Measurements from ENCODE around the gene MTMR10. TPM values are rescaled to one million over a fixed set of nuclear protein-coding genes. Genes with fewer than 3 reads are reported as not detected.

Gene MTMR10
- total RNA-seq, 1 experiment from 2014 or later = 23.2 TPM

DNA sequence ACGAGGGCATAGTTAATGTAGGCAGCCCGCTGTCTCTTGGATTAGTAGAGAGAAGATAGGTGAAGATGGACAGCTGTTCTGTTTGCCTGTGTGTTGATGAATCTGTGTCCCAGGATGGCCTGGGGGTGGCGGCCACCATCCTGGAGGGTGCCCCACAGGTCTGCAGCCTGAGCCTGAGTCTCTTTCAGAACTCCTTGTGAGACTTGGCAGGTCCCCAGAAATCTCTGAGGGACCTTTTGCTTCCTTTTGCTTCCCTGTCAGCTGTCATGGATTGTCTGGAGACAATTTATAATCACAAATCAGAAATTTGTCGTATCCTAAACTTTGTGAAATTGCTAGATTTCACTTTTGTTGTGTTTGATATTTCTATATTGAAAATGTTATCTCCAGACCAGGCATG lies 70.3 kb downstream of the MTMR10 start:
- H2AFZ ChIP-seq (ENCODE audit: low read length) = no peak overlapping the region
- no peak overlapping the region for H3K56ac ChIP-seq (ENCODE audit: insufficient read length, low read depth, low read length)
- H3K9me3 ChIP-seq (ENCODE audit: control insufficient read depth, low read depth, low read length) = no peaks in the 10 kb centered on the region
- H3K79me2 ChIP-seq (ENCODE audit: insufficient read depth, low read length) = no peaks in the 10 kb centered on the region
- no CpG with 5 or more reads among the region's 4 CpGs for WGBS (ENCODE audit: extremely low coverage, insufficient read length, low lambda C conversion rate)
- no peak overlapping the region for H3K14ac ChIP-seq (ENCODE audit: insufficient read depth, low read length)
- H3K9me3 Mint-ChIP-seq = no peaks in the 10 kb centered on the region
- H3K27me3 ChIP-seq (ENCODE audit: insufficient read depth, low read length) = no peaks in the 10 kb centered on the region
- H2BK20ac ChIP-seq (ENCODE audit: low read depth, low read length, poor library complexity, severe bottlenecking) = no peak overlapping the region
- no peaks in the 10 kb centered on the region for H3K79me1 ChIP-seq (ENCODE audit: insufficient read depth, low read depth, low read length, poor library complexity, severe bottlenecking)
- H4K20me1 ChIP-seq (ENCODE audit: control insufficient read depth, insufficient read depth, insufficient read length) = no peaks in the 10 kb centered on the region
- TF ChIP-seq, protein P1, sequence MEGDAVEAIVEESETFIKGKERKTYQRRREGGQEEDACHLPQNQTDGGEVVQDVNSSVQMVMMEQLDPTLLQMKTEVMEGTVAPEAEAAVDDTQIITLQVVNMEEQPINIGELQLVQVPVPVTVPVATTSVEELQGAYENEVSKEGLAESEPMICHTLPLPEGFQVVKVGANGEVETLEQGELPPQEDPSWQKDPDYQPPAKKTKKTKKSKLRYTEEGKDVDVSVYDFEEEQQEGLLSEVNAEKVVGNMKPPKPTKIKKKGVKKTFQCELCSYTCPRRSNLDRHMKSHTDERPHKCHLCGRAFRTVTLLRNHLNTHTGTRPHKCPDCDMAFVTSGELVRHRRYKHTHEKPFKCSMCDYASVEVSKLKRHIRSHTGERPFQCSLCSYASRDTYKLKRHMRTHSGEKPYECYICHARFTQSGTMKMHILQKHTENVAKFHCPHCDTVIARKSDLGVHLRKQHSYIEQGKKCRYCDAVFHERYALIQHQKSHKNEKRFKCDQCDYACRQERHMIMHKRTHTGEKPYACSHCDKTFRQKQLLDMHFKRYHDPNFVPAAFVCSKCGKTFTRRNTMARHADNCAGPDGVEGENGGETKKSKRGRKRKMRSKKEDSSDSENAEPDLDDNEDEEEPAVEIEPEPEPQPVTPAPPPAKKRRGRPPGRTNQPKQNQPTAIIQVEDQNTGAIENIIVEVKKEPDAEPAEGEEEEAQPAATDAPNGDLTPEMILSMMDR (conservative IDR thresholded peaks at IDR 0.05) = no peak
- H2BK15ac ChIP-seq (ENCODE audit: low read depth, low read length) = no peak overlapping the region
- no peaks in the 10 kb centered on the region for H3K23me2 ChIP-seq (ENCODE audit: insufficient read length, low read depth, low read length, poor library complexity, severe bottlenecking)
- H3K36me3 Mint-ChIP-seq (ENCODE audit: insufficient read depth in 1 of 3, low read depth in 3 of 3) = peaks cover 23 to 68% (median 65%) of the 10 kb centered on the region in 3 experiments; a peak in 6 of 7 replicates
- H3K27me3 Mint-ChIP-seq (ENCODE audit: low read depth) = no peaks in the 10 kb centered on the region
- H3K23ac ChIP-seq (ENCODE audit: insufficient read length, low read depth, low read length) = no peak overlapping the region
- H4K8ac ChIP-seq (replicated peaks; ENCODE audit: insufficient read length, low read depth, low read length) = no peak overlapping the region
- no peak overlapping the region for H4K91ac ChIP-seq (ENCODE audit: insufficient read length, low read depth, low read length)
- H2BK5ac ChIP-seq (ENCODE audit: insufficient read length, low read length) = no peak overlapping the region
- H3T11ph ChIP-seq (ENCODE audit: low read length) = no peak overlapping the region
- no peak overlapping the region for H3K18ac ChIP-seq (ENCODE audit: insufficient read length, low read depth, low read length)
- H3K27ac ChIP-seq (ENCODE audit: insufficient read length, low read depth, low read length) = no peak overlapping the region
- H3K4me1 Mint-ChIP-seq = peaks cover 40 to 47% of the 10 kb centered on the region in 2 experiments
- H4K5ac ChIP-seq (ENCODE audit: insufficient read length, low read depth, low read length) = no peak overlapping the region
- H3K4me3 Mint-ChIP-seq = no peak overlapping the region
- no peak for DNase-seq
- no peak overlapping the region for H3K4ac ChIP-seq (ENCODE audit: low read depth, low read length)
- H2AK5ac ChIP-seq (ENCODE audit: insufficient read length, low read length) = no peak overlapping the region
- H3K4me1 ChIP-seq (ENCODE audit: insufficient read depth, low read length) = peaks cover 7% of the 10 kb centered on the region; the same call in 1 of the 2 replicates
- no peak overlapping the region for H2BK12ac ChIP-seq (ENCODE audit: insufficient read length, low read depth, low read length)
- H2BK120ac ChIP-seq (ENCODE audit: low read depth, low read length, poor library complexity, severe bottlenecking) = no peak overlapping the region
- H3K9ac ChIP-seq (ENCODE audit: extremely low read depth, insufficient read length, low read length) = no peak overlapping the region
- no peak overlapping the region for H3K4me2 ChIP-seq (ENCODE audit: insufficient read depth, insufficient read length, low read length)
- peak overlapping the region in 1 of 3 experiments; percentile 65; a peak in 2 of 7 replicates for H3K27ac Mint-ChIP-seq

Measured in H9 (cell line).